ENCODE measurements around the gene HELLS. TPM values are rescaled to one million over a fixed set of nuclear protein-coding genes. Genes with fewer than 3 reads are reported as not detected.

HELLS gene
- total RNA-seq, 2 donors from 2014 or later: 0.55 to 2.3 TPM

DNA sequence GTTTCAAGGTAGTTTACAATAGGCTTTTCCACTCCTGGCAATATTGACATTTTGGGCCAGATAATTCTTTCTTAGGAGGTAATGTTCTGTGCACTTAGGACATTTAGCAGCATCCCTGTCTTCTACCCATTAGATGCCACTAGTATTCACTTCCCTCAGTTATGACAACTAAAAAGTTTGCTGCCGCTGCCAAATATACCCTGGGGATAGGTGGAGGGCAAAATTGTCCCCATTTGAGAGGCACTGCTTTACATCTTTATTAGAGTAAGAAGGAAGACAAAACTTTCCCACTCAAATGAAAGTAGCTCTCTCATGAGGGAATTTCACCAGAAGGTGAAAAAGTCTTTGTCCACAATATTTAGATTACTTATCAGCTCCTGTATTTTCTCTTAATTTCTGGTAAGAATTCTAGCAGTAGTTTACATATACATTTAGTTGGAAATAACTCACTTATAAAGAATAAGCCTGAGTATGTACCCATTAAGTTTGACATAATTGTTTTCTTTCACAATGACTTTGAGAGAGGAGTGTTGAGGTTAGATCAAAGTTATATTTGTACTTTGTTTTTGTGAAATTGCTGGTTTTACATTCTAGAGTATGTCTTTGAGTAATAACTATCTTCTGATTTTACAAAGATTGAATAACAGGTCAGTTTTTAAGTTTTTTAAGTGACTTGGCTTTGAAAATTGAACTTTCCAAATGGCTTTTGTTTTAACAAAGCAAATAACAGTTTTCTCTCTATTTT lies 46.0 kb downstream of the HELLS start:
- H3K4me1 ChIP-seq: no peaks in the 10 kb centered on the region
- no peaks in the 10 kb centered on the region for H3K36me3 ChIP-seq
- H3K9me3 ChIP-seq: no peaks in the 10 kb centered on the region
- no peak for DNase-seq (ENCODE audit: low spot score)
- no peak overlapping the region for H3K4me3 ChIP-seq
- no peaks in the 10 kb centered on the region for H3K27me3 ChIP-seq
- TF ChIP-seq, protein P1, sequence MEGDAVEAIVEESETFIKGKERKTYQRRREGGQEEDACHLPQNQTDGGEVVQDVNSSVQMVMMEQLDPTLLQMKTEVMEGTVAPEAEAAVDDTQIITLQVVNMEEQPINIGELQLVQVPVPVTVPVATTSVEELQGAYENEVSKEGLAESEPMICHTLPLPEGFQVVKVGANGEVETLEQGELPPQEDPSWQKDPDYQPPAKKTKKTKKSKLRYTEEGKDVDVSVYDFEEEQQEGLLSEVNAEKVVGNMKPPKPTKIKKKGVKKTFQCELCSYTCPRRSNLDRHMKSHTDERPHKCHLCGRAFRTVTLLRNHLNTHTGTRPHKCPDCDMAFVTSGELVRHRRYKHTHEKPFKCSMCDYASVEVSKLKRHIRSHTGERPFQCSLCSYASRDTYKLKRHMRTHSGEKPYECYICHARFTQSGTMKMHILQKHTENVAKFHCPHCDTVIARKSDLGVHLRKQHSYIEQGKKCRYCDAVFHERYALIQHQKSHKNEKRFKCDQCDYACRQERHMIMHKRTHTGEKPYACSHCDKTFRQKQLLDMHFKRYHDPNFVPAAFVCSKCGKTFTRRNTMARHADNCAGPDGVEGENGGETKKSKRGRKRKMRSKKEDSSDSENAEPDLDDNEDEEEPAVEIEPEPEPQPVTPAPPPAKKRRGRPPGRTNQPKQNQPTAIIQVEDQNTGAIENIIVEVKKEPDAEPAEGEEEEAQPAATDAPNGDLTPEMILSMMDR (IDR thresholded peaks at IDR 0.05): no peak
- H3K27ac ChIP-seq: no peak overlapping the region

- Histone ChIP-seq H3K9me3 (no peaks in the 10 kb centered on the region), H3K4me1 (no peaks in the 10 kb centered on the region), H3K27me3 (no peaks in the 10 kb centered on the region), H3K4me3 (no peak overlapping the region), H3K36me3 (no peaks in the 10 kb centered on the region), H3K27ac (no peak overlapping the region)
- TF ChIP-seq, protein P1 (IDR thresholded peaks at IDR 0.05): no peak
- no peak for DNase-seq (ENCODE audit: low spot score)
Measured at GRCh38 chr10:94602729-94603515, 57.3 kb downstream of the HELLS start.

DNA sequence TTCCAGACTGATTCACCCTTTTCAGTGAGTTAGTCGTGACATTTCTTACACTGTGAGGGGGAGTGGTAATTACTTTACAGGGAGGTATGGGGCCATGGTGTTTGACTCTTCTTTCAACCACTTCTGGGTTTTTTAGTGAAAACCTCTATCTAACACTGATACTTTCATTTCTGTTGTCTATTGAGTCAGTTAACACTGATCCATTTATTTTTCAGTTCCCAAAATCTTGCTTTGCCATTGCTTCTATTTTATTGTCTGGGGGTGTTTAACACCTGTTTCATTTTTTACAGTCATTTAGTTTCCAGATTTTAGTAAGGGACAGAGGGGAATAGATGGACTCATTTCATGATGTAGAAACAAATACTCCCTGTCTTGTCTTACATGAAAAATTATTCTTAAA lies 61.5 kb downstream of the HELLS start:
- TF ChIP-seq, protein P1 (IDR thresholded peaks at IDR 0.05): no peak
- Histone ChIP-seq H3K27ac (no peak overlapping the region), H3K27me3 (no peaks in the 10 kb centered on the region), H3K4me3 (no peak overlapping the region), H3K4me1 (no peaks in the 10 kb centered on the region), H3K36me3 (no peaks in the 10 kb centered on the region), H3K9me3 (no peaks in the 10 kb centered on the region)
- no peak for DNase-seq (ENCODE audit: low spot score)

GRCh38 chr10:94608559-94608958 lies 63.0 kb downstream of the HELLS start:
- no peaks in the 10 kb centered on the region for H3K27me3 ChIP-seq
- no peak overlapping the region for H3K4me3 ChIP-seq
- DNase-seq (ENCODE audit: low spot score): no peak
- no peaks in the 10 kb centered on the region for H3K9me3 ChIP-seq
- H3K4me1 ChIP-seq: no peaks in the 10 kb centered on the region
- H3K36me3 ChIP-seq: no peaks in the 10 kb centered on the region
- H3K27ac ChIP-seq: no peak overlapping the region
- TF ChIP-seq, protein P1 (IDR thresholded peaks at IDR 0.05): no peak

- Histone ChIP-seq H3K4me1 (no peaks in the 10 kb centered on the region), H3K27me3 (no peaks in the 10 kb centered on the region), H3K9me3 (no peaks in the 10 kb centered on the region), H3K27ac (no peak overlapping the region), H3K36me3 (no peaks in the 10 kb centered on the region), H3K4me3 (no peak overlapping the region)
- TF ChIP-seq, protein P1 (IDR thresholded peaks at IDR 0.05): no peak
- no peak for DNase-seq (ENCODE audit: low spot score)
Measured at GRCh38 chr10:94614558-94614957, 69.0 kb downstream of the HELLS start.

Measured in right atrium auricular region (tissue), 2 donors.